ENCODE measurements around the gene MRPL38. TPM values are rescaled to one million over a fixed set of nuclear protein-coding genes. Genes with fewer than 3 reads are reported as not detected.

The MRPL38 gene
- total RNA-seq, 1 experiment from 2014 or later = 146 TPM

DNA sequence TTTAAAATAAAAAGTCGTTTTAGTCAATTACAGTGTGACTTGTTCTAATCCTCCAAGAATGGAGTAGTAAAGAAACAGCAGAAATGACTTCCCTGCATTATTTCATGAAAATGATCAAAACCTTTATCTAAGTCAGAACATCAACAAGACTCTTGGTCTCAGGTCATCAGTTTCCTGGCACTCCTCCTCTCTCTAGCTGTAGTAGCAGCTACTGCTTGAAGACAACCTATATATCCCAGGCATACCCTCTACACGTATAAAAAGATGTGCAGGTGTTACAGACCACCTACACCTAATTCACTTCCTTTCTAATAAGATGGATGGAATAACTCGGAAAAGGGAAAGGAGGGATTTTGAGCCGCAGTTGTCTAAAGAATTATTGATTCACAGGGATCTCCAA, 37.8 kb upstream of the MRPL38 start (continued):
- TF ChIP-seq, protein P1, sequence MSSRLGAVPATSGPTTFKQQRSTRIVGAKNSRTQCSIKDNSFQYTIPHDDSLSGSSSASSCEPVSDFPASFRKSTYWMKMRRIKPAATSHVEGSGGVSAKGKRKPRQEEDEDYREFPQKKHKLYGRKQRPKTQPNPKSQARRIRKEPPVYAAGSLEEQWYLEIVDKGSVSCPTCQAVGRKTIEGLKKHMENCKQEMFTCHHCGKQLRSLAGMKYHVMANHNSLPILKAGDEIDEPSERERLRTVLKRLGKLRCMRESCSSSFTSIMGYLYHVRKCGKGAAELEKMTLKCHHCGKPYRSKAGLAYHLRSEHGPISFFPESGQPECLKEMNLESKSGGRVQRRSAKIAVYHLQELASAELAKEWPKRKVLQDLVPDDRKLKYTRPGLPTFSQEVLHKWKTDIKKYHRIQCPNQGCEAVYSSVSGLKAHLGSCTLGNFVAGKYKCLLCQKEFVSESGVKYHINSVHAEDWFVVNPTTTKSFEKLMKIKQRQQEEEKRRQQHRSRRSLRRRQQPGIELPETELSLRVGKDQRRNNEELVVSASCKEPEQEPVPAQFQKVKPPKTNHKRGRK (CRISPR knock-in tag; IDR thresholded peaks at IDR 0.05; ENCODE audit: borderline replicate concordance) = no peak
- TF ChIP-seq, protein P2, sequence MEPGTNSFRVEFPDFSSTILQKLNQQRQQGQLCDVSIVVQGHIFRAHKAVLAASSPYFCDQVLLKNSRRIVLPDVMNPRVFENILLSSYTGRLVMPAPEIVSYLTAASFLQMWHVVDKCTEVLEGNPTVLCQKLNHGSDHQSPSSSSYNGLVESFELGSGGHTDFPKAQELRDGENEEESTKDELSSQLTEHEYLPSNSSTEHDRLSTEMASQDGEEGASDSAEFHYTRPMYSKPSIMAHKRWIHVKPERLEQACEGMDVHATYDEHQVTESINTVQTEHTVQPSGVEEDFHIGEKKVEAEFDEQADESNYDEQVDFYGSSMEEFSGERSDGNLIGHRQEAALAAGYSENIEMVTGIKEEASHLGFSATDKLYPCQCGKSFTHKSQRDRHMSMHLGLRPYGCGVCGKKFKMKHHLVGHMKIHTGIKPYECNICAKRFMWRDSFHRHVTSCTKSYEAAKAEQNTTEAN (CRISPR knock-in tag; IDR thresholded peaks at IDR 0.05) = no peak

DNA sequence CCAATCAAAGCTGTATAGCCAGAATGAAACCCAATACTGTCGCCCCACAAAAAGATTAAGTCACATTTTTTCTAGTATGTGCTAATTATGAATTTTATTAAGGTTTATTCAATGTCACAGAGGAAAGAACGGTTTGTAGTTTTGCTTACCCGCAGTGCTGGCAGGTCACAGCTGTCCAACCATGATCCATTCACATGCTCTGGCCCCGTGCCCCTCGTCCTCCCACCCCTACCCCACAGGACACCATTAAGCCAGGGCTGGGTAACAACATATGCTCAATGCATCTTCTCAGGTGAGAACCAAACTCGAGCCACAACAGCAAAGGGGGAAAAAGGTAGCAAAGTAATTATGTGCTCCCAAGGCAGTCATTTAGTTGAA, 36.7 kb upstream of the MRPL38 start:
- Mint-ChIP-seq H3K4me3 (peak overlapping the region; percentile 90), H3K9me3 (no peaks in the 10 kb centered on the region), H3K27ac (peak overlapping the region; percentile 97), H3K27me3 (ENCODE audit: low read depth) (no peaks in the 10 kb centered on the region), H3K36me3 (peaks cover 7% of the 10 kb centered on the region), H3K4me1 (peaks cover 21% of the 10 kb centered on the region)
- DNase-seq (ENCODE audit: low spot score) (no peak), ATAC-seq (no peak)
- no peak for TF ChIP-seq NR3C1 (CRISPR knock-in tag; conservative IDR thresholded peaks at IDR 0.05; ENCODE audit: low read depth)
- CTCF ChIA-PET = interaction anchor here (0.8 to 2.4 kb wide), 14 partner anchors 12 to 133 kb away, joined by 3 to 15 read pairs (median 4); partner anchors contain the start of genes ACOX1, CDK3, GALR2 and MRPL38
- POLR2A ChIA-PET = interaction anchor here (0.7 to 1.1 kb wide), 7 partner anchors 18 to 86 kb away, joined by 3 to 7 read pairs (median 5); partner anchors contain the start of genes ACOX1, MRPL38 and WBP2

- peak within 1 kb of the TSS; percentile 97 for H3K27ac Mint-ChIP-seq
- peak within 1 kb of the TSS; percentile 90 for H3K4me3 Mint-ChIP-seq
- DNase-seq (ENCODE audit: low spot score) (peak; percentile 97), ATAC-seq (peak; percentile 98)
- H3K27me3 Mint-ChIP-seq (ENCODE audit: low read depth) = no peaks in the 10 kb centered on the region
- ChIA-PET CTCF (interaction anchor here (0.7 to 2.4 kb wide), 15 partner anchors 12 to 338 kb away, joined by 3 to 15 read pairs (median 4); partner anchors contain the start of genes ACOX1, CDK3, GALR2 and MRPL38), POLR2A (interaction anchor here (0.7 to 1.1 kb wide), 7 partner anchors 19 to 85 kb away, joined by 3 to 7 read pairs (median 5); partner anchors contain the start of genes ACOX1, MRPL38 and WBP2)
- H3K4me1 Mint-ChIP-seq = peaks cover 16% of the 10 kb centered on the region
- no peaks in the 10 kb centered on the region for H3K9me3 Mint-ChIP-seq
- H3K36me3 Mint-ChIP-seq = peaks cover 2% of the 10 kb centered on the region
- TF ChIP-seq, protein P3, sequence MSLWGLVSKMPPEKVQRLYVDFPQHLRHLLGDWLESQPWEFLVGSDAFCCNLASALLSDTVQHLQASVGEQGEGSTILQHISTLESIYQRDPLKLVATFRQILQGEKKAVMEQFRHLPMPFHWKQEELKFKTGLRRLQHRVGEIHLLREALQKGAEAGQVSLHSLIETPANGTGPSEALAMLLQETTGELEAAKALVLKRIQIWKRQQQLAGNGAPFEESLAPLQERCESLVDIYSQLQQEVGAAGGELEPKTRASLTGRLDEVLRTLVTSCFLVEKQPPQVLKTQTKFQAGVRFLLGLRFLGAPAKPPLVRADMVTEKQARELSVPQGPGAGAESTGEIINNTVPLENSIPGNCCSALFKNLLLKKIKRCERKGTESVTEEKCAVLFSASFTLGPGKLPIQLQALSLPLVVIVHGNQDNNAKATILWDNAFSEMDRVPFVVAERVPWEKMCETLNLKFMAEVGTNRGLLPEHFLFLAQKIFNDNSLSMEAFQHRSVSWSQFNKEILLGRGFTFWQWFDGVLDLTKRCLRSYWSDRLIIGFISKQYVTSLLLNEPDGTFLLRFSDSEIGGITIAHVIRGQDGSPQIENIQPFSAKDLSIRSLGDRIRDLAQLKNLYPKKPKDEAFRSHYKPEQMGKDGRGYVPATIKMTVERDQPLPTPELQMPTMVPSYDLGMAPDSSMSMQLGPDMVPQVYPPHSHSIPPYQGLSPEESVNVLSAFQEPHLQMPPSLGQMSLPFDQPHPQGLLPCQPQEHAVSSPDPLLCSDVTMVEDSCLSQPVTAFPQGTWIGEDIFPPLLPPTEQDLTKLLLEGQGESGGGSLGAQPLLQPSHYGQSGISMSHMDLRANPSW (CRISPR knock-in tag; conservative IDR thresholded peaks at IDR 0.05; ENCODE audit: low read depth) = no peak
- TF ChIP-seq ZBTB21 (CRISPR knock-in tag; IDR thresholded peaks at IDR 0.05; ENCODE audit: borderline replicate concordance) (peak; percentile 87), CDX4 (CRISPR knock-in tag; IDR thresholded peaks at IDR 0.05; ENCODE audit: borderline replicate concordance) (no peak; the same call in 1 of the 2 replicates), ATF2 (CRISPR knock-in tag; IDR thresholded peaks at IDR 0.05; ENCODE audit: borderline replicate concordance, low read depth) (no peak), GRHL2 (CRISPR knock-in tag; IDR thresholded peaks at IDR 0.05; ENCODE audit: insufficient replicate concordance, severe bottlenecking) (no peak), NR1H2 (CRISPR knock-in tag; IDR thresholded peaks at IDR 0.05) (no peak), ZNF138 (CRISPR knock-in tag; conservative IDR thresholded peaks at IDR 0.05) (peak; percentile 79; the same call in 1 of the 2 replicates), NR2C2 (CRISPR knock-in tag; IDR thresholded peaks at IDR 0.05) (no peak), RELA (CRISPR knock-in tag; IDR thresholded peaks at IDR 0.05; ENCODE audit: borderline replicate concordance) (no peak)
- TF ChIP-seq, protein P4, sequence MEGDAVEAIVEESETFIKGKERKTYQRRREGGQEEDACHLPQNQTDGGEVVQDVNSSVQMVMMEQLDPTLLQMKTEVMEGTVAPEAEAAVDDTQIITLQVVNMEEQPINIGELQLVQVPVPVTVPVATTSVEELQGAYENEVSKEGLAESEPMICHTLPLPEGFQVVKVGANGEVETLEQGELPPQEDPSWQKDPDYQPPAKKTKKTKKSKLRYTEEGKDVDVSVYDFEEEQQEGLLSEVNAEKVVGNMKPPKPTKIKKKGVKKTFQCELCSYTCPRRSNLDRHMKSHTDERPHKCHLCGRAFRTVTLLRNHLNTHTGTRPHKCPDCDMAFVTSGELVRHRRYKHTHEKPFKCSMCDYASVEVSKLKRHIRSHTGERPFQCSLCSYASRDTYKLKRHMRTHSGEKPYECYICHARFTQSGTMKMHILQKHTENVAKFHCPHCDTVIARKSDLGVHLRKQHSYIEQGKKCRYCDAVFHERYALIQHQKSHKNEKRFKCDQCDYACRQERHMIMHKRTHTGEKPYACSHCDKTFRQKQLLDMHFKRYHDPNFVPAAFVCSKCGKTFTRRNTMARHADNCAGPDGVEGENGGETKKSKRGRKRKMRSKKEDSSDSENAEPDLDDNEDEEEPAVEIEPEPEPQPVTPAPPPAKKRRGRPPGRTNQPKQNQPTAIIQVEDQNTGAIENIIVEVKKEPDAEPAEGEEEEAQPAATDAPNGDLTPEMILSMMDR (IDR thresholded peaks at IDR 0.05) = no peak
- TF ChIP-seq, protein P5, sequence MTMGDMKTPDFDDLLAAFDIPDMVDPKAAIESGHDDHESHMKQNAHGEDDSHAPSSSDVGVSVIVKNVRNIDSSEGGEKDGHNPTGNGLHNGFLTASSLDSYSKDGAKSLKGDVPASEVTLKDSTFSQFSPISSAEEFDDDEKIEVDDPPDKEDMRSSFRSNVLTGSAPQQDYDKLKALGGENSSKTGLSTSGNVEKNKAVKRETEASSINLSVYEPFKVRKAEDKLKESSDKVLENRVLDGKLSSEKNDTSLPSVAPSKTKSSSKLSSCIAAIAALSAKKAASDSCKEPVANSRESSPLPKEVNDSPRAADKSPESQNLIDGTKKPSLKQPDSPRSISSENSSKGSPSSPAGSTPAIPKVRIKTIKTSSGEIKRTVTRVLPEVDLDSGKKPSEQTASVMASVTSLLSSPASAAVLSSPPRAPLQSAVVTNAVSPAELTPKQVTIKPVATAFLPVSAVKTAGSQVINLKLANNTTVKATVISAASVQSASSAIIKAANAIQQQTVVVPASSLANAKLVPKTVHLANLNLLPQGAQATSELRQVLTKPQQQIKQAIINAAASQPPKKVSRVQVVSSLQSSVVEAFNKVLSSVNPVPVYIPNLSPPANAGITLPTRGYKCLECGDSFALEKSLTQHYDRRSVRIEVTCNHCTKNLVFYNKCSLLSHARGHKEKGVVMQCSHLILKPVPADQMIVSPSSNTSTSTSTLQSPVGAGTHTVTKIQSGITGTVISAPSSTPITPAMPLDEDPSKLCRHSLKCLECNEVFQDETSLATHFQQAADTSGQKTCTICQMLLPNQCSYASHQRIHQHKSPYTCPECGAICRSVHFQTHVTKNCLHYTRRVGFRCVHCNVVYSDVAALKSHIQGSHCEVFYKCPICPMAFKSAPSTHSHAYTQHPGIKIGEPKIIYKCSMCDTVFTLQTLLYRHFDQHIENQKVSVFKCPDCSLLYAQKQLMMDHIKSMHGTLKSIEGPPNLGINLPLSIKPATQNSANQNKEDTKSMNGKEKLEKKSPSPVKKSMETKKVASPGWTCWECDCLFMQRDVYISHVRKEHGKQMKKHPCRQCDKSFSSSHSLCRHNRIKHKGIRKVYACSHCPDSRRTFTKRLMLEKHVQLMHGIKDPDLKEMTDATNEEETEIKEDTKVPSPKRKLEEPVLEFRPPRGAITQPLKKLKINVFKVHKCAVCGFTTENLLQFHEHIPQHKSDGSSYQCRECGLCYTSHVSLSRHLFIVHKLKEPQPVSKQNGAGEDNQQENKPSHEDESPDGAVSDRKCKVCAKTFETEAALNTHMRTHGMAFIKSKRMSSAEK (CRISPR knock-in tag; IDR thresholded peaks at IDR 0.05; ENCODE audit: borderline replicate concordance) = peak; percentile 72; the same call in 1 of the 2 replicates
Observed at GRCh38 chr17:75940727-75941441, 36.2 kb upstream of the MRPL38 start, which contains the start of gene FBF1. Gene FBF1, minus strand, starts transcription at chr17:75941042. Its CDS starts 2,893 bp downstream, at chr17:75938149.
